Suppressor macrophage treated with lipopolysaccharide for 1 hour (primary cell): ENCODE results near the gene AK8.
A peak's percentile ranks its signal among the peaks of the same experiment; 100 is the strongest.

Source experiments
- DNase-seq, 3 donors: peaks; one replicate each; pipeline ENCODE4 v3.0.0-alpha.2; 2020 to 2022

AK8 gene

GRCh38 chr9:132769906-132770769 is 107.9 kb downstream of the AK8 start:
- DNase-seq, result peak; percentile 78 to 88 (median 80)

- DNase-seq, result peak; percentile 57 to 71 (median 60)
These were observed 108.9 kb downstream of the AK8 start for GRCh38 chr9:132768932-132769905.

- no peak for DNase-seq
These were observed 114.5 kb downstream of the AK8 start for GRCh38 chr9:132763574-132763973.

GRCh38 chr9:132762896-132763295 is 115.2 kb downstream of the AK8 start:
- no peak for DNase-seq

GRCh38 chr9:132761602-132762001 is 116.5 kb downstream of the AK8 start:
- DNase-seq, result no peak

- DNase-seq, result no peak
These were observed 118.0 kb downstream of the AK8 start for GRCh38 chr9:132760057-132760456.

GRCh38 chr9:132757016-132757415 is 121.1 kb downstream of the AK8 start:
- DNase-seq, result no peak

- DNase-seq, result no peak
These were observed 121.8 kb downstream of the AK8 start for GRCh38 chr9:132756214-132756845.

- no peak for DNase-seq
These were observed 123.0 kb downstream of the AK8 start for GRCh38 chr9:132755096-132755495.

GRCh38 chr9:132754236-132754635 is 123.8 kb downstream of the AK8 start:
- no peak for DNase-seq

- no peak for DNase-seq
These were observed 124.5 kb downstream of the AK8 start for GRCh38 chr9:132753593-132753880.

- DNase-seq, result no peak
These were observed 125.0 kb downstream of the AK8 start for GRCh38 chr9:132752877-132753592.

GRCh38 chr9:132750668-132751067 is 127.4 kb downstream of the AK8 start:
- no peak for DNase-seq

GRCh38 chr9:132749306-132749705 is 128.8 kb downstream of the AK8 start:
- no peak for DNase-seq

- no peak for DNase-seq
These were observed 129.6 kb downstream of the AK8 start for GRCh38 chr9:132748450-132748849.

- no peak for DNase-seq
These were observed 132.1 kb downstream of the AK8 start for GRCh38 chr9:132745756-132746709.

- DNase-seq, result peak in 2 of 3 donors; percentile 9 to 11
These were observed 133.0 kb downstream of the AK8 start for GRCh38 chr9:132744881-132745755.

- no peak for DNase-seq
These were observed 134.1 kb downstream of the AK8 start for GRCh38 chr9:132743931-132744479.

- DNase-seq, result no peak
These were observed 135.2 kb downstream of the AK8 start for GRCh38 chr9:132742821-132743311.
